ENCODE measurements around the gene HBD. TPM values are rescaled to one million over a fixed set of nuclear protein-coding genes. Genes with fewer than 3 reads are reported as not detected.

Gene HBD
- total and polyA plus RNA-seq, 9 of the 15 experiments (the other 6 are each of a cell fraction or from before 2014, with no cell fraction given) = 11.8 to 169 (median 36.0) TPM

- TF ChIP-seq CREB5 (CRISPR knock-in tag; IDR thresholded peaks at IDR 0.05) (no peak), DDX20 (tag; IDR thresholded peaks at IDR 0.05; ENCODE audit: low read depth) (no peak), HDGF (IDR thresholded peaks at IDR 0.05) (no peak), TAL1 (IDR thresholded peaks at IDR 0.05) (peak; percentile 12; the same call in 1 of the 2 replicates), ARID1B (IDR thresholded peaks at IDR 0.05) (0 out of 2 replicates have a peak, but pooled peaks have one; percentile 8), BRF2 (IDR thresholded peaks at IDR 0.05; ENCODE audit: borderline replicate concordance, insufficient read depth, insufficient read length) (no peak), CHD1 (IDR thresholded peaks at IDR 0.05; ENCODE audit: low read length) (no peak), CBX1 (IDR thresholded peaks at IDR 0.05; ENCODE audit: low read depth) (no peak), MXI1 (IDR thresholded peaks at IDR 0.05; ENCODE audit: low read depth, low read length) (no peak), ZNF77 (CRISPR knock-in tag; IDR thresholded peaks at IDR 0.05) (no peak), ZNF12 (CRISPR knock-in tag; IDR thresholded peaks at IDR 0.05) (no peak), ZNF431 (CRISPR knock-in tag; IDR thresholded peaks at IDR 0.05) (no peak), ZNF146 (CRISPR knock-in tag; IDR thresholded peaks at IDR 0.05; ENCODE audit: unreplicated experiment) (no peak), DIDO1 (tag; IDR thresholded peaks at IDR 0.05; ENCODE audit: low read depth) (no peak), DNMT1 (IDR thresholded peaks at IDR 0.05) (no peak), RAD51 (IDR thresholded peaks at IDR 0.05; ENCODE audit: borderline replicate concordance, low read depth) (no peak), ZNF133 (CRISPR knock-in tag; IDR thresholded peaks at IDR 0.05) (no peak), BRCA1 (IDR thresholded peaks at IDR 0.05) (no peak), BRCA1 (CRISPR knock-in tag; IDR thresholded peaks at IDR 0.05) (no peak), EHMT2 (IDR thresholded peaks at IDR 0.05) (no peak), HIVEP1 (CRISPR knock-in tag; IDR thresholded peaks at IDR 0.05) (no peak), OTX1 (CRISPR knock-in tag; IDR thresholded peaks at IDR 0.05) (no peak), ESRRA (IDR thresholded peaks at IDR 0.05; ENCODE audit: borderline replicate concordance, low read depth) (peak; percentile 66; the same call in 1 of the 2 replicates), RBM34 (IDR thresholded peaks at IDR 0.05; ENCODE audit: borderline replicate concordance, insufficient read depth, low read length) (no peak), ZNF347 (CRISPR knock-in tag; IDR thresholded peaks at IDR 0.05; ENCODE audit: low read depth) (no peak), IRF2 (CRISPR knock-in tag; IDR thresholded peaks at IDR 0.05) (no peak)
- TF ChIP-seq, protein P1, sequence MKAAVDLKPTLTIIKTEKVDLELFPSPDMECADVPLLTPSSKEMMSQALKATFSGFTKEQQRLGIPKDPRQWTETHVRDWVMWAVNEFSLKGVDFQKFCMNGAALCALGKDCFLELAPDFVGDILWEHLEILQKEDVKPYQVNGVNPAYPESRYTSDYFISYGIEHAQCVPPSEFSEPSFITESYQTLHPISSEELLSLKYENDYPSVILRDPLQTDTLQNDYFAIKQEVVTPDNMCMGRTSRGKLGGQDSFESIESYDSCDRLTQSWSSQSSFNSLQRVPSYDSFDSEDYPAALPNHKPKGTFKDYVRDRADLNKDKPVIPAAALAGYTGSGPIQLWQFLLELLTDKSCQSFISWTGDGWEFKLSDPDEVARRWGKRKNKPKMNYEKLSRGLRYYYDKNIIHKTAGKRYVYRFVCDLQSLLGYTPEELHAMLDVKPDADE (conservative IDR thresholded peaks at IDR 0.05; ENCODE audit: control insufficient read depth, low read depth, low read length) = no peak
- TF ChIP-seq, protein P2, sequence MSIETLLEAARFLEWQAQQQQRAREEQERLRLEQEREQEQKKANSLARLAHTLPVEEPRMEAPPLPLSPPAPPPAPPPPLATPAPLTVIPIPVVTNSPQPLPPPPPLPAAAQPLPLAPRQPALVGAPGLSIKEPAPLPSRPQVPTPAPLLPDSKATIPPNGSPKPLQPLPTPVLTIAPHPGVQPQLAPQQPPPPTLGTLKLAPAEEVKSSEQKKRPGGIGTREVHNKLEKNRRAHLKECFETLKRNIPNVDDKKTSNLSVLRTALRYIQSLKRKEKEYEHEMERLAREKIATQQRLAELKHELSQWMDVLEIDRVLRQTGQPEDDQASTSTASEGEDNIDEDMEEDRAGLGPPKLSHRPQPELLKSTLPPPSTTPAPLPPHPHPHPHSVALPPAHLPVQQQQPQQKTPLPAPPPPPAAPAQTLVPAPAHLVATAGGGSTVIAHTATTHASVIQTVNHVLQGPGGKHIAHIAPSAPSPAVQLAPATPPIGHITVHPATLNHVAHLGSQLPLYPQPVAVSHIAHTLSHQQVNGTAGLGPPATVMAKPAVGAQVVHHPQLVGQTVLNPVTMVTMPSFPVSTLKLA (conservative IDR thresholded peaks at IDR 0.05) = peak in 1 of 2 experiments; percentile 45; a peak in 2 of 4 replicates
Measured at GRCh38 chr11:5204787-5205186, 29.5 kb downstream of the HBD start (continued).

All from K562 (cell line).